IgD-negative memory B cell (primary cell): ENCODE data around the gene RBM42. TPM values are rescaled to one million over a fixed set of nuclear protein-coding genes. Genes with fewer than 3 reads are reported as not detected.

Source experiments
- H3K27ac Mint-ChIP-seq, 3 donors: one replicate each; pipeline ENCODE4 v1.8.0; 2020 to 2022; ENCODE audit warnings: mild to moderate bottlenecking in 3 of 3, mixed read lengths in 3 of 3, moderate library complexity in 1 of 3
- H3K27me3 Mint-ChIP-seq: one replicate; pipeline ENCODE4 v1.8.0; 2021; ENCODE audit warnings: mixed read lengths
- H3K36me3 Mint-ChIP-seq: one replicate; pipeline ENCODE4 v1.8.0; 2020; ENCODE audit warnings: mild to moderate bottlenecking, mixed read lengths
- H3K4me1 Mint-ChIP-seq, 3 donors: one replicate each; pipeline ENCODE4 v1.8.0; 2020 to 2022; ENCODE audit warnings: mixed read lengths in 3 of 3, mild to moderate bottlenecking in 1 of 3
- H3K4me3 Mint-ChIP-seq, 4 donors: one replicate each; pipeline ENCODE4 v1.8.0; 2020 to 2022; ENCODE audit warnings: mild to moderate bottlenecking in 4 of 4, mixed read lengths in 4 of 4, moderate library complexity in 3 of 4
- H3K9me3 Mint-ChIP-seq, 3 donors: one replicate each; pipeline ENCODE4 v1.8.0; 2020 to 2021; ENCODE audit warnings: mixed read lengths in 3 of 3, mild to moderate bottlenecking in 1 of 3
- polyA plus RNA-seq: library from polyadenylated mRNA; unstranded; fragments of 300-500 nt; fragmentation: Illumina TruSeq; gene quantifications from one replicate; pipeline ENCODE4 v1.2.3, GENCODE V29; 2021

The RBM42 gene
- polyA plus RNA-seq, 1 donor from 2014 or later = 76.5 TPM

DNA sequence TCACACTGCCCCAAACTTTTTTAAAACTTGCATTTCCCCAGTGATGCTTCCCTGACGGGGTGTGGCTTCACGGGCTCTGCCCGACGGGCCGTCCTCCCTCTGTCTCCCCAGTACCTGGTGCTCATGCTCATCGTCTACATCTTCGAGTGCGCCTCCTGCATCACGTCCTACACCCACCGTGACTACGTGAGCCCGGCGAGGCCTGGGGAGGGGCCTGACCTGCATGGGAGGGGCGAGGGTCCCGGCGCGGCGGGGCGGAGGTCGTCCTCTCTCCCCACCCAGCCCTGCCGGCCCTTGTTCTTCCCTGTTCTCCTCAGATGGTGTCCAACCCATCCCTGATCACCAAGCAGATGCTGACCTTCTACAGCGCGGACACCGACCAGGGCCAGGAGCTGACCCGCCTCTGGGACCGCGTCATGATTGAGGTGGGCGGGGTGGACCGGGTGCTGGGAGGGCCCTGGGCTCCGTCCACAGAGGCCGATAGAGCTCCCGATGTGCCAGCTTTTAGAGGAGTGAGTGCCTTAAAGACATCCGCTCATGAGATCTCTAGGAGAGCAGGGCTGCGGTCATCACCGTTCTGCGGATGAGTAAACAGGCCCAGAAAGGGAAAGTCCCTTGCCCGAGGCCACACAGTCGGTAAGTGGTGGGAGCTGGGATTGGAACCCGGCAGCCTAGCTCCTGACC, 44.4 kb downstream of the RBM42 start:
- Mint-ChIP-seq H3K27ac (no peak overlapping the region), H3K4me1 (peaks cover 0 to 4% (median 3%) of the 10 kb centered on the region in 3 donors), H3K4me3 (peak overlapping the region; percentile 61 to 94 (median 76)), H3K36me3 (peaks cover 1% of the 10 kb centered on the region), H3K27me3 (peaks cover 42% of the 10 kb centered on the region), H3K9me3 (peaks cover 0 to 3% (median 0%) of the 10 kb centered on the region in 3 donors)

DNA sequence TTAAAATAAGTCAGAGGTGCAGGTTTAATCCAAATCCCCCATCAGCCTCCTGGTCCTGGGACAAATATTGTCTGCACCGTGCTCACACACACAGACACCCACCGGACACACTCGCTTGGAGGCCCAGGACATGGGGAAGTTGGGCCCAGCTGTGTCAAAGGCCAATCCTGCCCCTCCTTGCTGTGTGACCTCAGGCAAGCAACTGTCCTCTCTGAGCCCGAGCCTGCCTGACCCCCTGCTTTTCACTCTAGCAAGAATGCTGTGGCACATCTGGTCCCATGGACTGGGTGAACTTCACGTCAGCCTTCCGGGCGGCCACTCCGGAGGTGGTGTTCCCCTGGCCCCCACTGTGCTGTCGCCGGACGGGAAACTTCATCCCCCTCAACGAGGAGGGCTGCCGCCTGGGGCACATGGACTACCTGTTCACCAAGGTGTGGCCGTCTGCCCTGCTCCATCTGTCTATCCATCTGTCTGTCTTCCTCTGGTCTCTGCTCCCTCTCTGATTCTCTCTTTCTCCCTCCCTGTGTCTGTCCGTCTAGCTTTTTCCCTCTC, 46.8 kb downstream of the RBM42 start:
- Mint-ChIP-seq H3K4me3 (no peak overlapping the region), H3K27me3 (peaks cover 31% of the 10 kb centered on the region), H3K9me3 (peaks cover 0 to 2% (median 0%) of the 10 kb centered on the region in 3 donors), H3K36me3 (peaks cover 1% of the 10 kb centered on the region), H3K27ac (no peak overlapping the region), H3K4me1 (peaks cover 0 to 4% (median 3%) of the 10 kb centered on the region in 3 donors)

Other genes with a start within 250 kb of the RBM42 start
- not detected for gene FFAR2, start 180.8 kb upstream of the RBM42 start, polyA plus RNA-seq
- gene KRTDAP, start 138.6 kb upstream of the RBM42 start, polyA plus RNA-seq = not detected
- 1.1 TPM for gene DMKN, start 115.4 kb upstream of the RBM42 start, polyA plus RNA-seq
- not detected for gene SBSN, start 100.7 kb upstream of the RBM42 start, polyA plus RNA-seq
- gene GAPDHS, start 95.6 kb upstream of the RBM42 start, polyA plus RNA-seq = not detected
- 146 TPM for gene TMEM147, start 83.4 kb upstream of the RBM42 start, polyA plus RNA-seq
- gene ATP4A, start 65.4 kb upstream of the RBM42 start, polyA plus RNA-seq = not detected
- not detected for gene PMIS2, start 42.9 kb upstream of the RBM42 start, polyA plus RNA-seq
- 11.4 TPM for gene HAUS5, start 16.3 kb upstream of the RBM42 start, polyA plus RNA-seq
- 0.50 TPM for gene ETV2, start 12.7 kb downstream of the RBM42 start, polyA plus RNA-seq
- gene COX6B1, start 19.3 kb downstream of the RBM42 start, polyA plus RNA-seq = 814 TPM
- not detected for gene UPK1A, start 37.5 kb downstream of the RBM42 start, polyA plus RNA-seq
- 31.6 TPM for gene ZBTB32, start 75.5 kb downstream of the RBM42 start, polyA plus RNA-seq
- 2.7 TPM for gene KMT2B, start 89.0 kb downstream of the RBM42 start, polyA plus RNA-seq
- 140 TPM for gene IGFLR1, start 113.4 kb downstream of the RBM42 start, polyA plus RNA-seq
- 74.8 TPM for gene U2AF1L4, start 116.4 kb downstream of the RBM42 start, polyA plus RNA-seq
- 85.0 TPM for gene PSENEN, start 116.6 kb downstream of the RBM42 start, polyA plus RNA-seq
- 8.2 TPM for gene LIN37, start 119.5 kb downstream of the RBM42 start, polyA plus RNA-seq
- gene HSPB6, start 128.0 kb downstream of the RBM42 start, polyA plus RNA-seq = not detected
- 7.3 TPM for gene PROSER3, start 129.1 kb downstream of the RBM42 start, polyA plus RNA-seq
- not detected for gene ARHGAP33, start 146.5 kb downstream of the RBM42 start, polyA plus RNA-seq
- not detected for gene PRODH2, start 183.8 kb downstream of the RBM42 start, polyA plus RNA-seq
- not detected for gene NPHS1, start 223.5 kb downstream of the RBM42 start, polyA plus RNA-seq
- gene KIRREL2, start 227.9 kb downstream of the RBM42 start, polyA plus RNA-seq = not detected
- not detected for gene APLP1, start 239.5 kb downstream of the RBM42 start, polyA plus RNA-seq